ENCODE measurements around the gene C1QTNF5.

GRCh38 chr11:119309953-119310681, 30.6 kb downstream of the C1QTNF5 start:
- TF ChIP-seq CTCF (IDR thresholded peaks at IDR 0.05) = no peak
- TF ChIP-seq CBX2 (IDR thresholded peaks at IDR 0.05; ENCODE audit: borderline replicate concordance, low read depth) = no peak
- no peak for TF ChIP-seq EHMT2 (IDR thresholded peaks at IDR 0.05; ENCODE audit: low read depth)
- TF ChIP-seq POLR2A (IDR thresholded peaks at IDR 0.05; ENCODE audit: low read length) = no peak
- TF ChIP-seq MAX (IDR thresholded peaks at IDR 0.05) = no peak
- no peak for TF ChIP-seq ZFP36 (IDR thresholded peaks at IDR 0.05; ENCODE audit: borderline replicate concordance, partially characterized antibody)
- no peak for TF ChIP-seq HOXA7 (CRISPR knock-in tag; IDR thresholded peaks at IDR 0.05)
- TF ChIP-seq EP300 (IDR thresholded peaks at IDR 0.05) = no peak
- TF ChIP-seq ESRRA (IDR thresholded peaks at IDR 0.05; ENCODE audit: borderline replicate concordance, low read length) = no peak
- TF ChIP-seq RCOR1 (IDR thresholded peaks at IDR 0.05; ENCODE audit: low read depth, low read length) = no peak
- no peak for TF ChIP-seq POLR2AphosphoS2 (conservative IDR thresholded peaks at IDR 0.05; ENCODE audit: low read length)
- no peak for TF ChIP-seq MYC (IDR thresholded peaks at IDR 0.05; ENCODE audit: borderline replicate concordance, low read length)
